Measurements from ENCODE around the gene CBLN1. TPM values are rescaled to one million over a fixed set of nuclear protein-coding genes. Genes with fewer than 3 reads are reported as not detected.

CBLN1 gene
- total RNA-seq: not detected
- long read RNA-seq: 0 reads

- peaks cover 88% of the 10 kb centered on the region for H3K27me3 ChIP-seq (ENCODE audit: low read depth)
- H3K9me3 ChIP-seq: no peaks in the 10 kb centered on the region
- peaks cover 33% of the 10 kb centered on the region for H3K4me1 ChIP-seq
- TF ChIP-seq CTCF (IDR thresholded peaks at IDR 0.05): no peak
- H3K36me3 ChIP-seq: no peaks in the 10 kb centered on the region
- no peak for ATAC-seq
- intact Hi-C loops (cut with DNase I): no loop called here
- no peak for DNase-seq
- H3K4me3 ChIP-seq: peak within 1 kb of the TSS; percentile 50
- H3K27ac ChIP-seq: no peak within 1 kb of the TSS
Observed at GRCh38 chr16:49281480-49281842, at the start of gene CBLN1. TSS of gene CBLN1 (minus strand) at chr16:49281838. CDS start at chr16:49281465, 373 bp downstream.

- no peaks in the 10 kb centered on the region for H3K36me3 ChIP-seq
- DNase-seq (no peak), ATAC-seq (no peak)
- no peak for TF ChIP-seq CTCF (IDR thresholded peaks at IDR 0.05)
- intact Hi-C loops (cut with DNase I): no loop called here
- no peaks in the 10 kb centered on the region for H3K9me3 ChIP-seq
- H3K27me3 ChIP-seq (ENCODE audit: low read depth): no peaks in the 10 kb centered on the region
- H3K4me3 ChIP-seq: no peak overlapping the region
- no peaks in the 10 kb centered on the region for H3K4me1 ChIP-seq
- no peak overlapping the region for H3K27ac ChIP-seq
Observed at GRCh38 chr16:49330562-49331201, 49.0 kb upstream of the CBLN1 start.

GRCh38 chr16:49328325-49328724 lies 46.7 kb upstream of the CBLN1 start:
- no peaks in the 10 kb centered on the region for H3K36me3 ChIP-seq
- no peak for ATAC-seq

GRCh38 chr16:49327466-49327865 lies 45.8 kb upstream of the CBLN1 start:
- intact Hi-C loops (cut with DNase I): no loop called here

More at GRCh38 chr16:49328325-49328724, 46.7 kb upstream of the CBLN1 start:
- no peaks in the 10 kb centered on the region for H3K27me3 ChIP-seq (ENCODE audit: low read depth)
- no peak overlapping the region for H3K27ac ChIP-seq
- no peaks in the 10 kb centered on the region for H3K4me1 ChIP-seq
- DNase-seq: no peak
- H3K4me3 ChIP-seq: no peak overlapping the region
- intact Hi-C loops (cut with DNase I): no loop called here
- H3K9me3 ChIP-seq: no peaks in the 10 kb centered on the region
- TF ChIP-seq CTCF (IDR thresholded peaks at IDR 0.05): no peak

GRCh38 chr16:49324703-49325102 lies 43.1 kb upstream of the CBLN1 start:
- Histone ChIP-seq H3K27ac (no peak overlapping the region), H3K4me1 (no peaks in the 10 kb centered on the region), H3K27me3 (ENCODE audit: low read depth) (no peaks in the 10 kb centered on the region), H3K9me3 (no peaks in the 10 kb centered on the region), H3K4me3 (no peak overlapping the region), H3K36me3 (no peaks in the 10 kb centered on the region)
- intact Hi-C loops (cut with DNase I): no loop called here
- no peak for ATAC-seq
- no peak for DNase-seq
- TF ChIP-seq CTCF (IDR thresholded peaks at IDR 0.05): no peak

More at GRCh38 chr16:49327466-49327865, 45.8 kb upstream of the CBLN1 start:
- DNase-seq (no peak), ATAC-seq (no peak)
- no peak for TF ChIP-seq CTCF (IDR thresholded peaks at IDR 0.05)
- no peaks in the 10 kb centered on the region for H3K36me3 ChIP-seq
- no peaks in the 10 kb centered on the region for H3K4me1 ChIP-seq
- no peaks in the 10 kb centered on the region for H3K27me3 ChIP-seq (ENCODE audit: low read depth)
- no peak overlapping the region for H3K27ac ChIP-seq
- no peaks in the 10 kb centered on the region for H3K9me3 ChIP-seq
- H3K4me3 ChIP-seq: no peak overlapping the region
